B cell (primary cell): ENCODE results near the gene ZIC4. TPM values are rescaled to one million over a fixed set of nuclear protein-coding genes. Genes with fewer than 3 reads are reported as not detected.

ENCODE experiments used
- ATAC-seq: fragments of 200-7000 bp; cut with Tn5 transposase; one replicate; pipeline ENCODE4 v1.10.0; 2021; ENCODE audit warnings: low read depth, mild to moderate bottlenecking, moderate number of reproducible peaks, moderate library complexity
- CTCF ChIA-PET: fragments of 350-600 bp; sonication (Branson Sonifier 250); formaldehyde crosslinking; loops from one replicate; lab custom pipeline; 2021; ENCODE audit warnings: antibody characterized with exemption, inconsistent platforms; lab: Charles Lee
- POLR2A ChIA-PET: fragments of 350-600 bp; sonication (Branson Sonifier 250); formaldehyde crosslinking; loops from one replicate; lab custom pipeline; 2021; ENCODE audit warnings: antibody characterized with exemption; lab: Charles Lee
- DNase-seq: peaks from one replicate; pipeline ENCODE4 v3.0.0; 2013
- H2AFZ ChIP-seq: 2 replicates; pipeline ENCODE4 v1.6.1; 2012; ENCODE audit warnings: mild to moderate bottlenecking, low read depth, low read length; ENCODE audit not compliant: insufficient read depth, poor library complexity, severe bottlenecking
- H3K27ac ChIP-seq, 2 donors: 1 replicate in 1 of 2; 2 replicates in 1 of 2; pipeline ENCODE4 v1.5.1; 2012 to 2013; ENCODE audit warnings: low read length in 2 of 2, mild to moderate bottlenecking in 2 of 2, moderate library complexity in 1 of 2
- H3K27me3 ChIP-seq, 4 experiments: fragments of 200-600 bp in 1 of 4; sonication (generic) in 1 of 4; replicated peaks in 1 of 4; 1 replicate in 2 of 4; 2 replicates in 2 of 4; pipeline versions ENCODE4 v1.6.1 to v1.7.0; 2013 to 2016; ENCODE audit warnings: low read length in 3 of 4, mild to moderate bottlenecking in 2 of 4, mixed read lengths in 1 of 4, moderate library complexity in 1 of 4; ENCODE audit not compliant: insufficient read depth in 4 of 4, control insufficient read depth in 3 of 4; ENCODE audit errors: control extremely low read depth in 1 of 4
- H3K36me3 ChIP-seq, 2 experiments: replicated peaks in 1 of 2; 1 replicate in 1 of 2; 2 replicates in 1 of 2; pipeline versions ENCODE4 v1.6.1 to v1.7.1; 2013; ENCODE audit warnings: low read length in 1 of 2; ENCODE audit not compliant: insufficient read depth in 2 of 2, control insufficient read depth in 1 of 2; ENCODE audit errors: control extremely low read depth in 1 of 2, extremely low read depth in 1 of 2
- H3K4me1 ChIP-seq, 2 donors: fragments of 200-600 bp in 1 of 2; sonication (generic) in 1 of 2; 1 replicate in 1 of 2; 2 replicates in 1 of 2; pipeline versions ENCODE4 v1.5.1 to v1.6.1; 2013 to 2017; ENCODE audit warnings: low read length in 2 of 2; ENCODE audit not compliant: control insufficient read depth in 2 of 2, insufficient read depth in 2 of 2
- H3K4me2 ChIP-seq: replicated peaks from 2 replicates; pipeline ENCODE3; 2012; ENCODE audit warnings: mild to moderate bottlenecking, low read depth, low read length; ENCODE audit not compliant: poor library complexity, severe bottlenecking
- H3K4me3 ChIP-seq, 5 experiments: fragments of 200-600 bp in 1 of 5; sonication (generic) in 1 of 5; 1 replicate in 3 of 5; 2 replicates in 2 of 5; pipeline versions ENCODE4 v1.5.1 to v1.7.0; 2011 to 2016; ENCODE audit warnings: low read length in 4 of 5, mild to moderate bottlenecking in 4 of 5, low read depth in 2 of 5, control low read depth in 1 of 5, moderate library complexity in 1 of 5; ENCODE audit not compliant: insufficient read depth in 1 of 5; ENCODE audit errors: control extremely low read depth in 1 of 5, extremely low read depth in 1 of 5
- H3K79me2 ChIP-seq: fragments of 200-600 bp; sonication (generic); one replicate; pipeline ENCODE4 v1.6.0; 2016; ENCODE audit warnings: low read length; ENCODE audit not compliant: control insufficient read depth, insufficient read depth
- H3K9ac ChIP-seq: fragments of 200-600 bp; sonication (generic); 2 replicates; pipeline ENCODE4 v1.6.1; 2017; ENCODE audit warnings: mild to moderate bottlenecking, low read length, moderate library complexity
- H3K9me3 ChIP-seq, 3 donors: one replicate each; pipeline versions ENCODE4 v1.6.1 to v1.7.1; 2013; ENCODE audit warnings: low read length in 2 of 3; ENCODE audit not compliant: control insufficient read depth in 2 of 3, insufficient read depth in 1 of 3; ENCODE audit errors: control extremely low read depth in 1 of 3
- H4K20me1 ChIP-seq: 2 replicates; pipeline ENCODE4 v1.6.0; 2012; ENCODE audit warnings: mild to moderate bottlenecking, low read length; ENCODE audit not compliant: insufficient read depth, control insufficient read depth, poor library complexity, severe bottlenecking
- H3K27ac Mint-ChIP-seq: one replicate; pipeline ENCODE4 v1.8.0; 2021; ENCODE audit warnings: mixed read lengths
- H3K27me3 Mint-ChIP-seq: one replicate; pipeline ENCODE4 v1.8.0; 2021; ENCODE audit warnings: mixed read lengths
- H3K4me1 Mint-ChIP-seq: one replicate; pipeline ENCODE4 v1.8.0; 2021; ENCODE audit warnings: mixed read lengths
- H3K4me3 Mint-ChIP-seq: one replicate; pipeline ENCODE4 v1.8.0; 2021; ENCODE audit warnings: mixed read lengths
- H3K9me3 Mint-ChIP-seq: one replicate; pipeline ENCODE4 v1.8.0; 2022; ENCODE audit warnings: mixed read lengths; ENCODE audit not compliant: insufficient read depth
- CTCF ChIP-seq: fragments of 200-600 bp; IDR thresholded peaks from one replicate; pipeline ENCODE4 v1.8.0; 2022; ENCODE audit warnings: antibody characterized with exemption, mild to moderate bottlenecking
- EZH2 ChIP-seq: IDR thresholded peaks from 2 replicates; pipeline ENCODE4 v1.6.1; 2012; ENCODE audit warnings: borderline replicate concordance, low read depth, mild to moderate bottlenecking, moderate library complexity, low read length; ENCODE audit not compliant: insufficient read depth, poor library complexity, severe bottlenecking
- WGBS: methylation state at CpG from one replicate; pipeline ENCODE4 v1.1.5; 2013; ENCODE audit warnings: missing lambda C conversion rate; ENCODE audit not compliant: insufficient coverage; 5-methylcytosine and 5-hydroxymethylcytosine counted together
- intact Hi-C: fragments of 100-400 bp; cut with micrococcal nuclease; formaldehyde crosslinking; loops from one replicate; pipeline ENCODE4 v1.10.0; 2022
- polyA plus RNA-seq: library from polyadenylated mRNA; depleted of rRNA; stranded (reverse); fragments of >200 nt; gene quantifications from 2 replicates; pipeline ENCODE4 v1.2.3, GENCODE V29; 2012
- total RNA-seq, 2 donors: library from RNA; stranded (reverse); fragments of 120-200 nt in 1 of 2; gene quantifications; 1 replicate in 1 of 2; 2 replicates in 1 of 2; pipeline versions ENCODE4 v1.2.3 to v1.2.4, GENCODE V29; 2013 to 2022

ZIC4 gene
- total and polyA plus RNA-seq, 2 donors (not counting 1 experiment from before 2014, with no cell fraction given), result not detected

GRCh38 chr3:147400999-147401398 is 5.3 kb downstream of the ZIC4 start:
- Histone ChIP-seq H3K79me2 (no peaks in the 10 kb centered on the region), H3K27me3 (peaks cover 0 to 67% (median 40%) of the 10 kb centered on the region in 4 experiments), H3K36me3 (no peaks in the 10 kb centered on the region), H3K9me3 (peaks cover 0 to 43% (median 1%) of the 10 kb centered on the region in 3 donors), H3K4me3 (no peak overlapping the region), H3K9ac (no peak overlapping the region), H3K27ac (no peak overlapping the region), H2AFZ (no peak overlapping the region), H3K4me1 (no peaks in the 10 kb centered on the region), H4K20me1 (no peaks in the 10 kb centered on the region), H3K4me2 (no peak overlapping the region)
- no CpG with 5 or more reads among the region's 1 CpG for WGBS
- Mint-ChIP-seq H3K9me3 (no peaks in the 10 kb centered on the region), H3K27me3 (peaks cover 62% of the 10 kb centered on the region), H3K4me1 (peaks cover 1% of the 10 kb centered on the region), H3K4me3 (no peak overlapping the region), H3K27ac (no peak overlapping the region)
- DNase-seq (no peak), ATAC-seq (no peak)
- intact Hi-C loops, result no loop called here
- CTCF ChIA-PET, result no interaction called here
- no peak for TF ChIP-seq CTCF
- TF ChIP-seq EZH2, result no peak
- POLR2A ChIA-PET, result no interaction called here

- H3K4me2 ChIP-seq, result no peak overlapping the region
- H3K4me1 ChIP-seq, result no peaks in the 10 kb centered on the region
- H3K79me2 ChIP-seq, result no peaks in the 10 kb centered on the region
- Mint-ChIP-seq H3K4me1 (peaks cover 1% of the 10 kb centered on the region), H3K27ac (no peak overlapping the region), H3K9me3 (no peaks in the 10 kb centered on the region), H3K4me3 (no peak overlapping the region), H3K27me3 (peaks cover 66% of the 10 kb centered on the region)
- DNase-seq (no peak), ATAC-seq (no peak)
- ChIA-PET POLR2A (no interaction called here), CTCF (no interaction called here)
- H3K27me3 ChIP-seq, result peaks cover 0 to 67% (median 40%) of the 10 kb centered on the region in 4 experiments
- no peak overlapping the region for H3K4me3 ChIP-seq
- intact Hi-C loops, result no loop called here
- no peaks in the 10 kb centered on the region for H4K20me1 ChIP-seq
- no peak overlapping the region for H3K9ac ChIP-seq
- no peak overlapping the region for H3K27ac ChIP-seq
- TF ChIP-seq EZH2 (no peak), CTCF (no peak)
- peaks cover 0 to 40% (median 1%) of the 10 kb centered on the region in 3 donors for H3K9me3 ChIP-seq
- H3K36me3 ChIP-seq, result no peaks in the 10 kb centered on the region
- no peak overlapping the region for H2AFZ ChIP-seq
These were observed 6.2 kb downstream of the ZIC4 start for GRCh38 chr3:147400111-147400510.
